22Rv1 (cell line): ENCODE results near the gene DLG4.

Experiments used
- ZFX ChIP-seq: fragments of 450-650 bp; IDR thresholded peaks from 2 replicates; pipeline ENCODE4 v1.6.1; 2017; ENCODE audit warnings: antibody characterized with exemption, borderline replicate concordance
- TF ChIP-seq, protein P1 (sequence below): fragments of 450-650 bp; IDR thresholded peaks from 2 replicates; pipeline ENCODE4 v1.5.1; 2017; ENCODE audit warnings: mild to moderate bottlenecking

DNA sequence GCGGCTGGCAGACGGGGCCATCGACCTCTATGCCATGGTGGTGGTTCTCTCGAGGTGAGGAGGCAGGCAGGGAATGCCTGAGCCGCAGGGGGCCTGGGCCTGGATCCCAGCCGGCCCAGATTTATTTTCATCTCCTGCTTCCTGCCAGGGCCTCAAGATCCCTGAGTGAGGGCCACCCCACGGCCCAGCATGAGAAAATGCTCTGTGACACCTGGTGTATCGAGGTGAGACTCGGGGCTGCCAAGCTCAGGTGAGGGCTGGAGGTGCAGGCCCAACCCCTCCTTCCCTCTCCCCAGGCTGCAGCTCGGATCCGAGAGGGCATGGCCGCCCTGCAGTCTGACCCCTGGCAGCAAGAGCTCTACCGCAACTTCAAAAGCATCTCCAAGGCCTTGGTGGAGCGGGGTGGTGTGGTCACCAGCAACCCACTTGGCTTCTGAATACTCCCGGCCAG is 5.0 kb upstream of the DLG4 start:
- TF ChIP-seq, protein P1, sequence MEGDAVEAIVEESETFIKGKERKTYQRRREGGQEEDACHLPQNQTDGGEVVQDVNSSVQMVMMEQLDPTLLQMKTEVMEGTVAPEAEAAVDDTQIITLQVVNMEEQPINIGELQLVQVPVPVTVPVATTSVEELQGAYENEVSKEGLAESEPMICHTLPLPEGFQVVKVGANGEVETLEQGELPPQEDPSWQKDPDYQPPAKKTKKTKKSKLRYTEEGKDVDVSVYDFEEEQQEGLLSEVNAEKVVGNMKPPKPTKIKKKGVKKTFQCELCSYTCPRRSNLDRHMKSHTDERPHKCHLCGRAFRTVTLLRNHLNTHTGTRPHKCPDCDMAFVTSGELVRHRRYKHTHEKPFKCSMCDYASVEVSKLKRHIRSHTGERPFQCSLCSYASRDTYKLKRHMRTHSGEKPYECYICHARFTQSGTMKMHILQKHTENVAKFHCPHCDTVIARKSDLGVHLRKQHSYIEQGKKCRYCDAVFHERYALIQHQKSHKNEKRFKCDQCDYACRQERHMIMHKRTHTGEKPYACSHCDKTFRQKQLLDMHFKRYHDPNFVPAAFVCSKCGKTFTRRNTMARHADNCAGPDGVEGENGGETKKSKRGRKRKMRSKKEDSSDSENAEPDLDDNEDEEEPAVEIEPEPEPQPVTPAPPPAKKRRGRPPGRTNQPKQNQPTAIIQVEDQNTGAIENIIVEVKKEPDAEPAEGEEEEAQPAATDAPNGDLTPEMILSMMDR = no peak
- no peak for TF ChIP-seq ZFX
